ENCODE results near the gene IGSF8. TPM values are rescaled to one million over a fixed set of nuclear protein-coding genes. Genes with fewer than 3 reads are reported as not detected.

The IGSF8 gene
- polyA plus RNA-seq, 1 of the 3 experiments (the other 2 are of a cell fraction): 67.9 TPM

DNA sequence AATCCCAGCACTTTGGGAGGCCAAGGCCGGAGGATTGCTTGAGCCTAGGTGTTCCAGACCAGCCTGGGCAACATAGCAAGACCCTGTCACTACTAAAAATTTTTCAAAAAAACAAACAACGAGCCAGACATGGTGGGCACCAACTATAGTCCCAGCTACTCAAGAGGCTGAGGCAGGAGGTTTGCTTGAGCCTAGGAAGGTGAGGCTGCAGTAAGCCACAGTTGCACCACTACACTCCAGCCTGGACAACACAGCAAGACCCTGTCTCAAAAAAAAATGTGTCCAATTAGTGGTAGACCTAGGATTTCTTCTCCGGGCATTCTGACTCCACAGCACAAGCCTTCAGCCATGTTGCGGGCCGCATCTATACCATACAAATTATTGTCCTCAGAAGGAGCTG is 6.7 kb upstream of the IGSF8 start:
- Histone ChIP-seq H3K27ac (ENCODE audit: low read depth in 2 of 2, low read length in 1 of 2) (no peak overlapping the region), H3K9me2 (no peaks in the 10 kb centered on the region), H3K36me3 (replicated peaks in 1 of 2; ENCODE audit: control insufficient read depth in 1 of 2, insufficient read depth in 2 of 2, low read length in 1 of 2) (no peaks in the 10 kb centered on the region), H3K9ac (no peak overlapping the region), H3K4me1 (ENCODE audit: control insufficient read depth in 1 of 2, insufficient read depth in 2 of 2, low read depth in 1 of 2, low read length in 1 of 2) (peaks cover 0 to 15% of the 10 kb centered on the region in 2 experiments; a peak in 1 of 4 replicates), H2AFZ (ENCODE audit: low read depth) (no peak overlapping the region), H3K27me3 (ENCODE audit: insufficient read depth) (0 out of 2 replicates have a peak, but pooled peaks cover 3% of the 10 kb centered on the region), H3F3A (replicated peaks; ENCODE audit: insufficient read depth) (peaks cover 3% of the 10 kb centered on the region), H4K20me1 (ENCODE audit: insufficient read depth) (no peaks in the 10 kb centered on the region), H3K79me2 (ENCODE audit: insufficient read depth) (no peaks in the 10 kb centered on the region), H3K9me3 (no peaks in the 10 kb centered on the region), H3K4me3 (ENCODE audit: low read depth in 2 of 2, low read length in 1 of 2) (no peak overlapping the region), H3K4me2 (no peak overlapping the region)
- CTCF ChIA-PET: interaction anchor here (0.7 to 6.8 kb wide), 12 partner anchors 17 to 188 kb away, joined by 3 to 102 read pairs (median 10); partner anchors contain the start of genes KCNJ9 and PEX19
- TF ChIP-seq YY1 (IDR thresholded peaks at IDR 0.05; ENCODE audit: low read depth): no peak
- TF ChIP-seq EP300 (IDR thresholded peaks at IDR 0.05; ENCODE audit: borderline replicate concordance in 1 of 2, low read depth in 1 of 2, low read length in 1 of 2): no peak
- TF ChIP-seq, protein P1, sequence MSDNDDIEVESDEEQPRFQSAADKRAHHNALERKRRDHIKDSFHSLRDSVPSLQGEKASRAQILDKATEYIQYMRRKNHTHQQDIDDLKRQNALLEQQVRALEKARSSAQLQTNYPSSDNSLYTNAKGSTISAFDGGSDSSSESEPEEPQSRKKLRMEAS (IDR thresholded peaks at IDR 0.05; ENCODE audit: low read depth): no peak
- no peak for TF ChIP-seq TCF12 (IDR thresholded peaks at IDR 0.05)
- TF ChIP-seq, protein P2, sequence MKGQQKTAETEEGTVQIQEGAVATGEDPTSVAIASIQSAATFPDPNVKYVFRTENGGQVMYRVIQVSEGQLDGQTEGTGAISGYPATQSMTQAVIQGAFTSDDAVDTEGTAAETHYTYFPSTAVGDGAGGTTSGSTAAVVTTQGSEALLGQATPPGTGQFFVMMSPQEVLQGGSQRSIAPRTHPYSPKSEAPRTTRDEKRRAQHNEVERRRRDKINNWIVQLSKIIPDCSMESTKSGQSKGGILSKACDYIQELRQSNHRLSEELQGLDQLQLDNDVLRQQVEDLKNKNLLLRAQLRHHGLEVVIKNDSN (IDR thresholded peaks at IDR 0.05; ENCODE audit: borderline replicate concordance, low read depth): no peak
- no peak for TF ChIP-seq CHD2 (IDR thresholded peaks at IDR 0.05; ENCODE audit: low read length, partially characterized antibody)
- no peak for TF ChIP-seq MEF2A (IDR thresholded peaks at IDR 0.05; ENCODE audit: borderline replicate concordance, low read depth)
- TF ChIP-seq EZH2phosphoT487 (IDR thresholded peaks at IDR 0.05; ENCODE audit: borderline replicate concordance, low read depth): no peak
- TF ChIP-seq, protein P3, sequence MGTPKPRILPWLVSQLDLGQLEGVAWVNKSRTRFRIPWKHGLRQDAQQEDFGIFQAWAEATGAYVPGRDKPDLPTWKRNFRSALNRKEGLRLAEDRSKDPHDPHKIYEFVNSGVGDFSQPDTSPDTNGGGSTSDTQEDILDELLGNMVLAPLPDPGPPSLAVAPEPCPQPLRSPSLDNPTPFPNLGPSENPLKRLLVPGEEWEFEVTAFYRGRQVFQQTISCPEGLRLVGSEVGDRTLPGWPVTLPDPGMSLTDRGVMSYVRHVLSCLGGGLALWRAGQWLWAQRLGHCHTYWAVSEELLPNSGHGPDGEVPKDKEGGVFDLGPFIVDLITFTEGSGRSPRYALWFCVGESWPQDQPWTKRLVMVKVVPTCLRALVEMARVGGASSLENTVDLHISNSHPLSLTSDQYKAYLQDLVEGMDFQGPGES (IDR thresholded peaks at IDR 0.05; ENCODE audit: low read depth, low read length): no peak
- no peak for TF ChIP-seq CTCF (IDR thresholded peaks at IDR 0.05)
- no peak for TF ChIP-seq POLR2AphosphoS5 (IDR thresholded peaks at IDR 0.05; ENCODE audit: low read depth, low read length)
- DNase-seq: no peak
- WGBS (ENCODE audit: low lambda C conversion rate): 79% methylated on average over 5 of the region's 5 CpGs
- POLR2A ChIA-PET: interaction anchor here (0.7 kb wide), 1 partner anchor 138 kb away, joined by 3 read pairs; no protein-coding TSS in a partner anchor

GRCh38 chr1:160104486-160104885 is 6.1 kb upstream of the IGSF8 start:
- H3F3A ChIP-seq (replicated peaks; ENCODE audit: insufficient read depth): peaks cover 6% of the 10 kb centered on the region
- H3K79me2 ChIP-seq (ENCODE audit: insufficient read depth): no peaks in the 10 kb centered on the region
- WGBS (ENCODE audit: low lambda C conversion rate): 86% methylated on average over 3 of the region's 3 CpGs
- H3K9me2 ChIP-seq: no peaks in the 10 kb centered on the region
- peaks cover 0 to 14% of the 10 kb centered on the region in 2 experiments; a peak in 1 of 4 replicates for H3K4me1 ChIP-seq (ENCODE audit: control insufficient read depth in 1 of 2, insufficient read depth in 2 of 2, low read depth in 1 of 2, low read length in 1 of 2)
- no peaks in the 10 kb centered on the region for H3K9me3 ChIP-seq
- H3K27ac ChIP-seq (ENCODE audit: low read depth in 2 of 2, low read length in 1 of 2): no peak overlapping the region
- no peak overlapping the region for H3K9ac ChIP-seq
- no peak overlapping the region for H2AFZ ChIP-seq (ENCODE audit: low read depth)
- 0 out of 2 replicates have a peak, but pooled peaks cover 3% of the 10 kb centered on the region for H3K27me3 ChIP-seq (ENCODE audit: insufficient read depth)
- CTCF ChIA-PET: interaction anchor here (0.8 to 6.8 kb wide), 11 partner anchors 18 to 189 kb away, joined by 3 to 102 read pairs (median 10); partner anchors contain the start of genes KCNJ9 and PEX19
- H4K20me1 ChIP-seq (ENCODE audit: insufficient read depth): no peaks in the 10 kb centered on the region
- no peak overlapping the region for H3K4me3 ChIP-seq (ENCODE audit: low read depth in 2 of 2, low read length in 1 of 2)
- no peaks in the 10 kb centered on the region for H3K36me3 ChIP-seq (replicated peaks in 1 of 2; ENCODE audit: control insufficient read depth in 1 of 2, insufficient read depth in 2 of 2, low read length in 1 of 2)
- no peak overlapping the region for H3K4me2 ChIP-seq
- POLR2A ChIA-PET: no interaction called here
- no peak for DNase-seq
- TF ChIP-seq USF2 (IDR thresholded peaks at IDR 0.05; ENCODE audit: borderline replicate concordance, low read depth, low read length) (no peak), TAF1 (IDR thresholded peaks at IDR 0.05; ENCODE audit: borderline replicate concordance, low read depth, low read length) (no peak), RCOR1 (IDR thresholded peaks at IDR 0.05; ENCODE audit: low read length) (no peak), EP300 (IDR thresholded peaks at IDR 0.05; ENCODE audit: borderline replicate concordance in 1 of 2, low read depth in 1 of 2, low read length in 1 of 2) (no peak), RFX5 (IDR thresholded peaks at IDR 0.05; ENCODE audit: low read length) (no peak), FOXM1 (IDR thresholded peaks at IDR 0.05; ENCODE audit: low read depth) (no peak), POLR2AphosphoS5 (IDR thresholded peaks at IDR 0.05; ENCODE audit: low read depth, low read length) (no peak), TEAD4 (IDR thresholded peaks at IDR 0.05; ENCODE audit: borderline replicate concordance, insufficient read depth) (no peak), YY1 (IDR thresholded peaks at IDR 0.05; ENCODE audit: low read depth) (no peak), CTCF (IDR thresholded peaks at IDR 0.05) (no peak)
- TF ChIP-seq, protein P4, sequence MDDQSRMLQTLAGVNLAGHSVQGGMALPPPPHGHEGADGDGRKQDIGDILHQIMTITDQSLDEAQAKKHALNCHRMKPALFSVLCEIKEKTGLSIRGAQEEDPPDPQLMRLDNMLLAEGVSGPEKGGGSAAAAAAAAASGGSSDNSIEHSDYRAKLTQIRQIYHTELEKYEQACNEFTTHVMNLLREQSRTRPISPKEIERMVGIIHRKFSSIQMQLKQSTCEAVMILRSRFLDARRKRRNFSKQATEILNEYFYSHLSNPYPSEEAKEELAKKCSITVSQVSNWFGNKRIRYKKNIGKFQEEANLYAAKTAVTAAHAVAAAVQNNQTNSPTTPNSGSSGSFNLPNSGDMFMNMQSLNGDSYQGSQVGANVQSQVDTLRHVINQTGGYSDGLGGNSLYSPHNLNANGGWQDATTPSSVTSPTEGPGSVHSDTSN (IDR thresholded peaks at IDR 0.05): no peak

All from SK-N-SH (cell line).